HG02623 (cell line): Measurements from ENCODE around the gene GPR143.

Source experiments
- ATAC-seq: cut with Tn5 transposase; IDR thresholded peaks from one replicate; pipeline ENCODE4 v1.9.1; 2021; ENCODE audit warnings: moderate library complexity; ENCODE audit not compliant: unreplicated experiment

The GPR143 gene

GRCh38 chrX:9676306-9676705, 89.3 kb downstream of the GPR143 start:
- no peak for ATAC-seq
